ENCODE measurements around the gene CDYL. TPM values are rescaled to one million over a fixed set of nuclear protein-coding genes. Genes with fewer than 3 reads are reported as not detected.

Gene CDYL
- total and polyA plus RNA-seq, 2 donors: 10.4 to 56.0 TPM

- Histone ChIP-seq H3K4me3 (ENCODE audit: low read length in 2 of 2) (no peak overlapping the region), H3K36me3 (ENCODE audit: control insufficient read depth in 2 of 2, insufficient read depth in 2 of 2, low read length in 1 of 2) (no peaks in the 10 kb centered on the region), H3K27ac (ENCODE audit: low read depth in 1 of 2, low read length in 1 of 2) (peak overlapping the region in 1 of 2 donors; percentile 32), H3K9me3 (ENCODE audit: control insufficient read depth in 2 of 2, insufficient read depth in 1 of 2, low read length in 1 of 2) (no peaks in the 10 kb centered on the region), H3K4me1 (ENCODE audit: control insufficient read depth in 2 of 2, insufficient read depth in 2 of 2, low read length in 2 of 2) (peaks cover 0 to 21% of the 10 kb centered on the region in 2 donors), H3K27me3 (ENCODE audit: control insufficient read depth in 2 of 2, insufficient read depth in 1 of 2, low read length in 1 of 2) (no peaks in the 10 kb centered on the region)
- 20% methylated on average over 5 of the region's 5 CpGs for WGBS
- peak in 4 of 9 donors; percentile 8 to 65 (median 16) for DNase-seq (ENCODE audit: low read depth in 6 of 9, low spot score in 9 of 9)
Measured at GRCh38 chr6:4916954-4917561, 140.9 kb downstream of the CDYL start.

- 97% methylated on average over 5 of the region's 5 CpGs for WGBS
- no peak for DNase-seq (ENCODE audit: low read depth in 6 of 9, low spot score in 9 of 9)
Measured at GRCh38 chr6:4920914-4921410, 144.8 kb downstream of the CDYL start.

DNA sequence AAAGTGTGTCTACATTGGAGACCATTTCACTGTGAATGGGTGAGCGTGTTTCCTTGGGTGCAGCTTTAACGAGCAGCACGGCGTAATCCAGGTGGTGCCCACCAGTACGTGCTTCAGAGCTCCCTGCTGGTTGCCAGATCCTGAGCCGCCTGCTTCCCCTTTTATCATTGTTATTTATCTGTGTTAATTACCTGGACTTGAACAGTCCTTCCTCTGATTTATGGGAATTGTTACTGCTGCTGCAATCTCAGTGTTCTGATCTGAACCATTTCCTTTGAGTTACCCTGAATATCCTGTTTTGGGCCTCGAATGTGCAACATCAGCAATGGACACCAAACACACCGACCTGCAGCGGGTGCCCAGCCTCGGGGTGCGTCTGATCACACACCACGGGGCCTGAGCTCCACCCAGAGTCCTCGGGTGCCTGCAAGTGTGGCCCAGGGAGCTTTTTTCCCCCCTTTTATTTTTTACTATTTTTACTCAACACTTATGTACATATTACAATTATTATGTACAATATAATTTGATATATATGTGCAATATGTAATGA lies 146.4 kb downstream of the CDYL start:
- no peak overlapping the region for H3K27ac ChIP-seq (ENCODE audit: low read depth in 1 of 2, low read length in 1 of 2)

More at GRCh38 chr6:4920914-4921410, 144.8 kb downstream of the CDYL start:
- Histone ChIP-seq H3K27me3 (ENCODE audit: control insufficient read depth in 2 of 2, insufficient read depth in 1 of 2, low read length in 1 of 2) (no peaks in the 10 kb centered on the region), H3K27ac (ENCODE audit: low read depth in 1 of 2, low read length in 1 of 2) (no peak overlapping the region), H3K9me3 (ENCODE audit: control insufficient read depth in 2 of 2, insufficient read depth in 1 of 2, low read length in 1 of 2) (no peaks in the 10 kb centered on the region), H3K36me3 (ENCODE audit: control insufficient read depth in 2 of 2, insufficient read depth in 2 of 2, low read length in 1 of 2) (no peaks in the 10 kb centered on the region), H3K4me3 (ENCODE audit: low read length in 2 of 2) (no peak overlapping the region), H3K4me1 (ENCODE audit: control insufficient read depth in 2 of 2, insufficient read depth in 2 of 2, low read length in 2 of 2) (peaks cover 0 to 10% of the 10 kb centered on the region in 2 donors)

DNA sequence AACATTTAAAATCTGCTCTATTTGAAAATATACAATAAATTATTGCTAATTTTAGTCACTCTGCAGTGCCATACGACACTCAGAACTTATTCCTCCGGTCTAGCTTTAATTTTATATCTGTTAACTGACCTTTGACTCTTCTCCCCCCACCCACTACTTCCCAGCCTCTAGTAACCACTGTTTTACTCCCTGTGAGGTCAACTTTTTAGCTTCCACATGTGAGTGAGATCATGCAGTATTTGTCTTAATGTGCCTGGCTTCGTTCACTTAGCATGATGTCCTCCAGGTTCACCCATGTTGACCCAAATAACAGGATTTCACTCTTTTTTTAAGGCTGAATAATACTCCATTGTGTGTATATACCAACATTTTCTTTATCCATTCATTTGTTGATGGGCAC lies 146.9 kb downstream of the CDYL start:
- Histone ChIP-seq H3K27ac (ENCODE audit: low read depth in 1 of 2, low read length in 1 of 2) (no peak overlapping the region), H3K36me3 (ENCODE audit: control insufficient read depth in 2 of 2, insufficient read depth in 2 of 2, low read length in 1 of 2) (no peaks in the 10 kb centered on the region), H3K4me3 (ENCODE audit: low read length in 2 of 2) (no peak overlapping the region), H3K27me3 (ENCODE audit: control insufficient read depth in 2 of 2, insufficient read depth in 1 of 2, low read length in 1 of 2) (no peaks in the 10 kb centered on the region), H3K9me3 (ENCODE audit: control insufficient read depth in 2 of 2, insufficient read depth in 1 of 2, low read length in 1 of 2) (no peaks in the 10 kb centered on the region), H3K4me1 (ENCODE audit: control insufficient read depth in 2 of 2, insufficient read depth in 2 of 2, low read length in 2 of 2) (peaks cover 0 to 2% of the 10 kb centered on the region in 2 donors)
- WGBS: 97% methylated on average over 3 of the region's 3 CpGs
- DNase-seq (ENCODE audit: low read depth in 6 of 9, low spot score in 9 of 9): no peak

More for the DNA sequence above, 146.4 kb downstream of the CDYL start:
- Histone ChIP-seq H3K36me3 (ENCODE audit: control insufficient read depth in 2 of 2, insufficient read depth in 2 of 2, low read length in 1 of 2) (no peaks in the 10 kb centered on the region), H3K9me3 (ENCODE audit: control insufficient read depth in 2 of 2, insufficient read depth in 1 of 2, low read length in 1 of 2) (no peaks in the 10 kb centered on the region), H3K27me3 (ENCODE audit: control insufficient read depth in 2 of 2, insufficient read depth in 1 of 2, low read length in 1 of 2) (no peaks in the 10 kb centered on the region), H3K4me3 (ENCODE audit: low read length in 2 of 2) (no peak overlapping the region), H3K4me1 (ENCODE audit: control insufficient read depth in 2 of 2, insufficient read depth in 2 of 2, low read length in 2 of 2) (peaks cover 0 to 2% of the 10 kb centered on the region in 2 donors)
- DNase-seq (ENCODE audit: low read depth in 6 of 9, low spot score in 9 of 9): no peak
- 94% methylated on average over 13 of the region's 13 CpGs for WGBS

GRCh38 chr6:4924661-4925271 lies 148.6 kb downstream of the CDYL start:
- H3K4me1 ChIP-seq (ENCODE audit: control insufficient read depth in 2 of 2, insufficient read depth in 2 of 2, low read length in 2 of 2): peaks cover 0 to 2% of the 10 kb centered on the region in 2 donors
- no peaks in the 10 kb centered on the region for H3K27me3 ChIP-seq (ENCODE audit: control insufficient read depth in 2 of 2, insufficient read depth in 1 of 2, low read length in 1 of 2)
- 87% methylated on average over 9 of the region's 9 CpGs for WGBS
- H3K27ac ChIP-seq (ENCODE audit: low read depth in 1 of 2, low read length in 1 of 2): no peak overlapping the region
- H3K9me3 ChIP-seq (ENCODE audit: control insufficient read depth in 2 of 2, insufficient read depth in 1 of 2, low read length in 1 of 2): no peaks in the 10 kb centered on the region
- H3K36me3 ChIP-seq (ENCODE audit: control insufficient read depth in 2 of 2, insufficient read depth in 2 of 2, low read length in 1 of 2): no peaks in the 10 kb centered on the region
- H3K4me3 ChIP-seq (ENCODE audit: low read length in 2 of 2): no peak overlapping the region
- no peak for DNase-seq (ENCODE audit: low read depth in 6 of 9, low spot score in 9 of 9)

DNA sequence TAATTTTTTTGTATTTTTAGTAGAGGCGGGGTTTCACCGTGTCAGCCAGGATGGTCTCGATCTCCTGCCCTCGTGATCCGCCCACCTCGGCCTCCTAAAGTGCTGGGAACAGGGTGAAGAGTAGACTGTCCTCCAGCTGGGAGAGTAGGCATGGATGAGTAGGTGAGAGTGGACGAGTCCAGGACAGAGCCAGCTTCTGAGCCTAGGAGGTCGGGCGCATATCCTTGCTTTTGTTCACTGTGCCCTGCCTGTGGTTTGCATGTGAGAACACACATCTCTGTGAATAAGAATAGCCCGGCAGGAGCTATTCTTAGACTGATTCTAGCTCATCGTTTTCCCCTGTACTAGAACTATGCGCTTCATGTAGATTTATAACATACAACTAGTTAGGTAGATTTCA lies 149.4 kb downstream of the CDYL start:
- Histone ChIP-seq H3K27ac (ENCODE audit: low read depth in 1 of 2, low read length in 1 of 2) (no peak overlapping the region), H3K36me3 (ENCODE audit: control insufficient read depth in 2 of 2, insufficient read depth in 2 of 2, low read length in 1 of 2) (no peaks in the 10 kb centered on the region), H3K4me1 (ENCODE audit: control insufficient read depth in 2 of 2, insufficient read depth in 2 of 2, low read length in 2 of 2) (peaks cover 0 to 9% of the 10 kb centered on the region in 2 donors), H3K9me3 (ENCODE audit: control insufficient read depth in 2 of 2, insufficient read depth in 1 of 2, low read length in 1 of 2) (no peaks in the 10 kb centered on the region), H3K27me3 (ENCODE audit: control insufficient read depth in 2 of 2, insufficient read depth in 1 of 2, low read length in 1 of 2) (no peaks in the 10 kb centered on the region), H3K4me3 (ENCODE audit: low read length in 2 of 2) (no peak overlapping the region)
- 95% methylated on average over 12 of the region's 12 CpGs for WGBS
- no peak for DNase-seq (ENCODE audit: low read depth in 6 of 9, low spot score in 9 of 9)

DNA sequence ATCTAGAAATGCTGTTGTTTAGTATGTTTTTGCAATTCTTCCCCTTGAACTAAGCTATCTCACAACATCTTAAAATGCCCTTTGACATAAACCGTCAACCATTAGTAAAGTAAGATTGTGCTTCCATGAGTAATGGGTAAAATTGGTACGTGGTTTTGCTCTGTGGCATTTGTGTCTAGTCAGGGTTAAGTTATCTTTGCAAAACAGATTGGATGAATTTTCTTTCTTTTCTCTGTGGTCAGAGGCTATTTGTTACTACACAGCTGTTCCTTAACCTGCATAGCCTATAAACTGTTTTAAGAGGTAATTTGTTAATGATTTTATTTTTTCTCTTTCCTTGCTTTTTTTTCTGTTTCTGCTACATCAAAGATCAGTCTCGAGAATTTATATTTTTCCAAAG lies 152.2 kb downstream of the CDYL start:
- Histone ChIP-seq H3K4me1 (ENCODE audit: control insufficient read depth in 2 of 2, insufficient read depth in 2 of 2, low read length in 2 of 2) (peaks cover 0 to 30% of the 10 kb centered on the region in 2 donors), H3K27me3 (ENCODE audit: control insufficient read depth in 2 of 2, insufficient read depth in 1 of 2, low read length in 1 of 2) (no peaks in the 10 kb centered on the region), H3K9me3 (ENCODE audit: control insufficient read depth in 2 of 2, insufficient read depth in 1 of 2, low read length in 1 of 2) (peaks cover 0 to 3% of the 10 kb centered on the region in 2 donors), H3K4me3 (ENCODE audit: low read length in 2 of 2) (no peak overlapping the region), H3K36me3 (ENCODE audit: control insufficient read depth in 2 of 2, insufficient read depth in 2 of 2, low read length in 1 of 2) (no peaks in the 10 kb centered on the region), H3K27ac (ENCODE audit: low read depth in 1 of 2, low read length in 1 of 2) (no peak overlapping the region)
- no peak for DNase-seq (ENCODE audit: low read depth in 6 of 9, low spot score in 9 of 9)
- WGBS: 49% methylated on average over 3 of the region's 3 CpGs

GRCh38 chr6:4929097-4929718 lies 153.0 kb downstream of the CDYL start:
- Histone ChIP-seq H3K4me1 (ENCODE audit: control insufficient read depth in 2 of 2, insufficient read depth in 2 of 2, low read length in 2 of 2) (peaks cover 0 to 30% of the 10 kb centered on the region in 2 donors), H3K4me3 (ENCODE audit: low read length in 2 of 2) (no peak overlapping the region), H3K27ac (ENCODE audit: low read depth in 1 of 2, low read length in 1 of 2) (no peak overlapping the region), H3K27me3 (ENCODE audit: control insufficient read depth in 2 of 2, insufficient read depth in 1 of 2, low read length in 1 of 2) (no peaks in the 10 kb centered on the region), H3K9me3 (ENCODE audit: control insufficient read depth in 2 of 2, insufficient read depth in 1 of 2, low read length in 1 of 2) (peaks cover 0 to 3% of the 10 kb centered on the region in 2 donors), H3K36me3 (ENCODE audit: control insufficient read depth in 2 of 2, insufficient read depth in 2 of 2, low read length in 1 of 2) (no peaks in the 10 kb centered on the region)
- no peak for DNase-seq (ENCODE audit: low read depth in 6 of 9, low spot score in 9 of 9)
- 97% methylated on average over 1 of the region's 1 CpG for WGBS

Data from thymus (tissue), 11 donors.